Measurements from ENCODE around the gene ING5.

DNA sequence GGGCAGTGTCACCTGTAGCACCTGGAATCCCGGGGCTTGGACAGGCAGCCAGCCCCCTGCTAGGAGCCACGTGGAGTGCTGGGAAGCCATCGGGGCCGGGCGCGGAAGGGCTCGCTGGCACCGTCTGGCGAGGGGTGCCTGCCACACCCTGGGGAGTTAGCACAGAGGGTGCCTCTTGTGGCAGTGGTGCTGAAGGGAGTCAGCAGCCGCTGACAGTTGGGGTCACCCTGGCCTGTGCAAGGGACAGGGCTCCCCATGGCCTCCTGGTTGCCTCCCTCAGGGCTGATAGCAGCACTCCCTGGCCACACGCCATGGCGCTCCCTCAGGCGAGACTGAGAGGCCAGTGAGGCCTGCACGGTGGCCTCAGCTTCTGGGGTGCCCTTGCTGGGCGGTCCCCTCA lies 18.7 kb downstream of the ING5 start:
- TF ChIP-seq, protein P1, sequence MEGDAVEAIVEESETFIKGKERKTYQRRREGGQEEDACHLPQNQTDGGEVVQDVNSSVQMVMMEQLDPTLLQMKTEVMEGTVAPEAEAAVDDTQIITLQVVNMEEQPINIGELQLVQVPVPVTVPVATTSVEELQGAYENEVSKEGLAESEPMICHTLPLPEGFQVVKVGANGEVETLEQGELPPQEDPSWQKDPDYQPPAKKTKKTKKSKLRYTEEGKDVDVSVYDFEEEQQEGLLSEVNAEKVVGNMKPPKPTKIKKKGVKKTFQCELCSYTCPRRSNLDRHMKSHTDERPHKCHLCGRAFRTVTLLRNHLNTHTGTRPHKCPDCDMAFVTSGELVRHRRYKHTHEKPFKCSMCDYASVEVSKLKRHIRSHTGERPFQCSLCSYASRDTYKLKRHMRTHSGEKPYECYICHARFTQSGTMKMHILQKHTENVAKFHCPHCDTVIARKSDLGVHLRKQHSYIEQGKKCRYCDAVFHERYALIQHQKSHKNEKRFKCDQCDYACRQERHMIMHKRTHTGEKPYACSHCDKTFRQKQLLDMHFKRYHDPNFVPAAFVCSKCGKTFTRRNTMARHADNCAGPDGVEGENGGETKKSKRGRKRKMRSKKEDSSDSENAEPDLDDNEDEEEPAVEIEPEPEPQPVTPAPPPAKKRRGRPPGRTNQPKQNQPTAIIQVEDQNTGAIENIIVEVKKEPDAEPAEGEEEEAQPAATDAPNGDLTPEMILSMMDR (IDR thresholded peaks at IDR 0.05 in 4 of 5, conservative IDR thresholded peaks at IDR 0.05 in 1 of 5): no peak
- TF ChIP-seq POLR2A (IDR thresholded peaks at IDR 0.05): no peak

Data from gastrocnemius medialis (tissue), 4 donors.